ENCODE data around the gene TMEM233. TPM values are rescaled to one million over a fixed set of nuclear protein-coding genes. Genes with fewer than 3 reads are reported as not detected.

The TMEM233 gene
- total RNA-seq, 1 experiment from 2014 or later = 6.5 TPM

- Histone ChIP-seq H3K27ac (no peak overlapping the region), H3K4me1 (no peaks in the 10 kb centered on the region), H3K9me3 (replicated peaks) (no peaks in the 10 kb centered on the region), H3K4me3 (no peak overlapping the region), H3K36me3 (peaks cover 70% of the 10 kb centered on the region), H3K27me3 (no peaks in the 10 kb centered on the region)
- no peak for DNase-seq
Observed at GRCh38 chr12:119676573-119676972, 83.0 kb downstream of the TMEM233 start.

GRCh38 chr12:119678459-119678858, 84.9 kb downstream of the TMEM233 start:
- Histone ChIP-seq H3K27ac (no peak overlapping the region), H3K4me1 (no peaks in the 10 kb centered on the region), H3K4me3 (no peak overlapping the region), H3K9me3 (replicated peaks) (no peaks in the 10 kb centered on the region), H3K27me3 (no peaks in the 10 kb centered on the region), H3K36me3 (peaks cover 61% of the 10 kb centered on the region)
- DNase-seq = no peak

DNA sequence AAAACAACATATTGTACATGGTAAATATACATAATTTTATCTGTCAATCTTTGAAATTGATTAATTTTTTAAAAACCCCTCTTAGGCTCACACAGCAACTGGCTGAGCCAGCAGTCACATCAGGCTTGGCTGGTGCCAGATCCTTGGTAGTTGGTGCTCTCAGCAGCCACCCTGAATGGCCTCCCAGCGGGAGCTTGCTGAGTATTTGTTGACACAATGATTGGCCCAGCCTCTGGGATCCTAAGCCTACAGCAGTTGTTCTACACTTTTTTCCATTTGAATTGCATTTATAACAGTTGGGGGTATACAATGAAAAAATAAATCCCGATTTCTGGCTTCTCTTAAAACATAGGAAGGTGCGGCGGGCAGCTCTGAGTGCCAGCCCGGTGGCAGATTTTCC, 85.5 kb downstream of the TMEM233 start:
- Histone ChIP-seq H3K9me3 (replicated peaks) (no peaks in the 10 kb centered on the region), H3K4me3 (no peak overlapping the region), H3K27ac (no peak overlapping the region), H3K4me1 (no peaks in the 10 kb centered on the region), H3K36me3 (peaks cover 55% of the 10 kb centered on the region), H3K27me3 (no peaks in the 10 kb centered on the region)
- DNase-seq = no peak

DNA sequence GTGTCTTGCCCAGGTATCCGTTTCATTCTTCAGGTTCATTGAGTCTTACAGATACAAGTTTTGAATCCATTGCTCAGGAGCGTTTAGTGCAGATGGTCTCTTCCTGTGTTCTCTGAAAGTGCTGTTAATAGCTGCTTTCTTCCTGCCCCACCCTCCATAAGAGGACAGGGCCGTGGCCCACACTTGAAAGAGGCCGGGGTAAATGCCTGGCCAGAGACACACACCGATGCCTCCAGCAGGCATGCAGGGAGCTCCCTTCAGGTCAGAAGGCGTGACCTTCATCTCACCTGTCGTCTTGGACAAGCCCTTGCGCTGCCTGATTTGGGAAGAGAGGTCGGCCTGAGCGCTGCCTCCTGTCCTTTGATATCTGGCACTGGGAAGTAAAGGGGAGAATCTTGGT, 85.9 kb downstream of the TMEM233 start:
- Histone ChIP-seq H3K36me3 (peaks cover 52% of the 10 kb centered on the region), H3K27ac (no peak overlapping the region), H3K27me3 (no peaks in the 10 kb centered on the region), H3K4me1 (no peaks in the 10 kb centered on the region), H3K4me3 (no peak overlapping the region), H3K9me3 (replicated peaks) (no peaks in the 10 kb centered on the region)
- DNase-seq = no peak

- Histone ChIP-seq H3K36me3 (peaks cover 39% of the 10 kb centered on the region), H3K4me1 (no peaks in the 10 kb centered on the region), H3K4me3 (no peak overlapping the region), H3K27me3 (no peaks in the 10 kb centered on the region), H3K27ac (no peak overlapping the region), H3K9me3 (replicated peaks) (no peaks in the 10 kb centered on the region)
- DNase-seq = no peak
Observed at GRCh38 chr12:119681111-119681510, 87.5 kb downstream of the TMEM233 start.

DNA sequence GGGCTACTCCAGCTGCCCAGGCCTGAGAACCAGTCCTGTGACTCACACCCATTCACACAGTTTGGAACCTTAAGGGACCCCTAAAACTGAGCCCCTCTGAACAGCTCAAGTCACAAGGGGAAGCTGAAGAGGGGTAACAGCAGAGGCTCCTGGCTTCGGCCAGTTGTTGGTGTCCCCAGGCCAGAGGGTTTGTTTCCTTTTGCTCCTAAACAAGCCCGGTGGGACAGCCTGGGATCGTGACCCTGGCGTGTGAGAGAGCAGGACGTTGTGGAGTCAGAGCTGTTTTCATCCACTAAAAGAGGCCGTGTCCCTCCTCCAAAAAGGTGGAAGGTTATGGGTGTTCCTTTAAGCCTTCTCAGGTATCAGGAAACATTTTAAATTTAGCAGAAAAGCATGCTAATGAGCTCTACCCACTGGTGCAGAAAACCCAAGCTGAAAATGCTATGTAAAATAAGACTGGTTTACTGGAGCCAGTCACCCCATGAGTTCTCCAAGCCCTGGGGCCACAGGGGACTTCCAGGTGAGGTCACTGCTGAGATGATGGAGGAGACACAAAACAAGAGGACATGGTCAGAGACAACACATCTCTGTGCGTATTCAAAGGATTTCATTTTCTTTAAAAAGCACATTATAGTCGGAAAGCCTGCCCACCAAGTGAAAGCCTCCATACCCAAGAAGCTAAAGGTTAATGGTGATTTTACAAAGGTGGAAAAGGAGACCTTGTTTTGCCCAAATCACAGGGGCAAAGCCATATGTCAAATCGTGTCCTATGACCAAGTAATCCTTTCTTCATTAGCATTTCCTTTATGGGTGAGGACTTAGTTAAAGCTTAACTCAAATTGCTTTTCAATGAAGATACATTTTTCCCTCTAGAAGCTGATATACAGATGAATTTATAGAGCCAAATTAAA, 88.4 kb downstream of the TMEM233 start:
- H3K9me3 ChIP-seq (replicated peaks) = no peaks in the 10 kb centered on the region
- no peak for DNase-seq
- no peaks in the 10 kb centered on the region for H3K4me1 ChIP-seq
- no peak overlapping the region for H3K27ac ChIP-seq
- no peaks in the 10 kb centered on the region for H3K27me3 ChIP-seq
- peaks cover 32% of the 10 kb centered on the region for H3K36me3 ChIP-seq
- H3K4me3 ChIP-seq = no peak overlapping the region

GRCh38 chr12:119682639-119683252, 89.2 kb downstream of the TMEM233 start:
- Histone ChIP-seq H3K27me3 (no peaks in the 10 kb centered on the region), H3K4me1 (no peaks in the 10 kb centered on the region), H3K4me3 (no peak overlapping the region), H3K9me3 (replicated peaks) (no peaks in the 10 kb centered on the region), H3K36me3 (peaks cover 31% of the 10 kb centered on the region), H3K27ac (no peak overlapping the region)
- DNase-seq = no peak

DNA sequence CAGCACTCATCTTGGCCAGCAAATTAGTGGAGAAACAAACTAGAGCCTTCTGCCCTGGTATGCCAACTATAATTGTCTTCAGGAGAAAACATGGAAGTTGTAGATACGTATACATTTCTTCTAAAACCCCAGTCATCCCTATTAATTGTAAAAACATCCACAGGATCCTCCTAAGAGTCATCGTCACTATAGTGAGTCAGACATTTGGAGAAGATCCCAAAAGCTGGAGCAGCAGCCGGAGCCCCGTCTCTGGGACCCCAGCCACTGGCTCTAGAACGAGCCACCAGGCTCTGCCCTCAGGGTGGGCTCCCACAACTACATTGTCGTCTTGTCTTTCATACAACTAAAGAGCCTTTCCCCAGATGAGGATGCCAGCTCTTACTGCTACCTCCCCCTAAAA, 89.8 kb downstream of the TMEM233 start:
- Histone ChIP-seq H3K4me1 (no peaks in the 10 kb centered on the region), H3K4me3 (no peak overlapping the region), H3K27ac (no peak overlapping the region), H3K36me3 (peaks cover 25% of the 10 kb centered on the region), H3K27me3 (no peaks in the 10 kb centered on the region), H3K9me3 (replicated peaks) (no peaks in the 10 kb centered on the region)
- no peak for DNase-seq

- no peak overlapping the region for H3K4me3 ChIP-seq
- DNase-seq = no peak
- no peak overlapping the region for H3K27ac ChIP-seq
- H3K36me3 ChIP-seq = peaks cover 23% of the 10 kb centered on the region
- H3K4me1 ChIP-seq = no peaks in the 10 kb centered on the region
- H3K9me3 ChIP-seq (replicated peaks) = no peaks in the 10 kb centered on the region
- no peaks in the 10 kb centered on the region for H3K27me3 ChIP-seq
Observed at GRCh38 chr12:119683816-119684215, 90.2 kb downstream of the TMEM233 start.

- no peaks in the 10 kb centered on the region for H3K4me1 ChIP-seq
- H3K36me3 ChIP-seq = peaks cover 23% of the 10 kb centered on the region
- H3K4me3 ChIP-seq = no peak overlapping the region
- no peaks in the 10 kb centered on the region for H3K9me3 ChIP-seq (replicated peaks)
- no peak for DNase-seq
- H3K27me3 ChIP-seq = no peaks in the 10 kb centered on the region
- no peak overlapping the region for H3K27ac ChIP-seq
Observed at GRCh38 chr12:119684711-119685369, 91.3 kb downstream of the TMEM233 start.

DNA sequence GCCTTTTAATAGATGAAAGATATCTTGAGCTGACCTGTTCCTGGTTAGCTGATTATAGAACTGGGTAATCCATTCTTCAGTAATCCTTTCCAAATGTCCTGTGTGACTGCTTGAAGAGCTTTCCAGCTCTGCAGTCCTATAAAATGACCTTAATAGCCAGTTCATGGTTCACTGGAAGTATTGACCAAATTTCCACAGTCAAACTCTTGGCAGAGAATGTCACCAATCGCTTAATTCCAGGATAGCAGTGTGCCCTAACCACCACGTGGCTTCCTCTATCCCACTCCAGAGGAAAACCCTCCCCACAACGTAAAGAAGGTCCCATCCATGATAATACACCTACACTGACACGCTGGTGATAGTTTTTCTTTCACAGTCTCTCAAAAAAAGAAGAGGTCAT, 91.8 kb downstream of the TMEM233 start:
- Histone ChIP-seq H3K36me3 (peaks cover 23% of the 10 kb centered on the region), H3K27ac (no peak overlapping the region), H3K4me3 (no peak overlapping the region), H3K9me3 (replicated peaks) (no peaks in the 10 kb centered on the region), H3K4me1 (no peaks in the 10 kb centered on the region), H3K27me3 (no peaks in the 10 kb centered on the region)
- DNase-seq = no peak

DNA sequence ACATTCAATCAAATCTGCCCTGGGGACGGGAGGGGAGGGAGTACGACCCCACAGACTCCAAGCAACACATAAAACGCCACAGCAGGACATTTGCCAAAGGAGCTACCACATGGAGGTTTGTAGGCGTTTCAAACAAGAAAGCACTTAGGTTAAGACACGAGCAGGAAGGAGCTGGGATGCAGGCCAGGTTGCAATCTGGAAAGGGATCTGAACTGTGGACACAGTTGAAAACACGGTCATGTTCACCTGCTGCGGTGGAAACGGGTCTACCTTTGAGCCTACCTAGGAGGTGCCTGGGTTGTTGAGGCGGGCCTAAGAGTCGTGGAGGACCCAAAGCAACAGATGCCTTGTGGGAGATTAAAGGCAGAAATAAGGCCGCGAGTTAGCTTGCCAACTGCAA, 92.8 kb downstream of the TMEM233 start:
- no peak for DNase-seq
- H3K27ac ChIP-seq = no peak overlapping the region
- peaks cover 18% of the 10 kb centered on the region for H3K36me3 ChIP-seq
- no peak overlapping the region for H3K4me3 ChIP-seq
- H3K9me3 ChIP-seq (replicated peaks) = no peaks in the 10 kb centered on the region
- H3K27me3 ChIP-seq = no peaks in the 10 kb centered on the region
- H3K4me1 ChIP-seq = no peaks in the 10 kb centered on the region

DNA sequence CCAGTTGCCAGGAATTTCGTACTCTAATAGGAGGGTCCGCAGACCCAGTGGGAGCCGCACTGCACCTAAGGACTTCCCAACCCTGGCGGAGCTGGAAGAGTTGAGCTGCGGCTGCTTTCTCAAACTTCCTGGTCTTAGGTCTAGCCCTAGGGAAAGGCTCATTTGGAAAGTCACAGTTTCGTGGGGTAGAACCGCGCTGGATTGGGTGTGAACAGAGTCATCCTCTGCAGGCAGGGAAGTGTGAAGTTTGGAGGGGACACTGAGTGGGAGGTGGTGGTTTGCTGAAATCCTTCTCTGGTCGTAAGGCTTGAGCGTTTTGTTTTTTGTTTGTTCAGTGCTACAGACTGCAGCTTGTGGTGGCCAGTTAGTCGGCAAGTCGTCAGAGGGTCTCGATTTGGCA, 93.2 kb downstream of the TMEM233 start:
- no peaks in the 10 kb centered on the region for H3K27me3 ChIP-seq
- DNase-seq = no peak
- H3K4me1 ChIP-seq = no peaks in the 10 kb centered on the region
- peaks cover 18% of the 10 kb centered on the region; the same call in 1 of the 2 replicates for H3K36me3 ChIP-seq
- no peaks in the 10 kb centered on the region for H3K9me3 ChIP-seq (replicated peaks)
- no peak overlapping the region for H3K4me3 ChIP-seq
- H3K27ac ChIP-seq = no peak overlapping the region

DNA sequence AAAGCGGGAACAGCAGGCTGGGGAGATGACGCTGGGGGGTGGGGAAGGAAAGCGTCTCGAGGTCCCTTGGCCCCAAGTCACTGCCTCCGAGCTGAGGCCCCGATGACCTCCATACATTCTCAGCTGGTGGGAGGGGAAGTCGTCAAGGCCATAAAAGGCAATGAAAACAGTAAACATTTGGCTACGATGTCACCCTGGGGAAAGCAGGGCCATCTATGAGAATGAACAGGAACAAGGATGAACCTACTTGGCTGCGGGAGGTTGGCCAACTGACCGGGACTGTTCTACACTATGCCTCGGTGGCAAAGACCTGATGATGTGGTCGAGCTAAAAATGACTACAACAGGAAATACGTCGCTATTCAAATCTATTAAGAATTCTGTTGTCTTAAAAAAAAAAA, 93.8 kb downstream of the TMEM233 start:
- Histone ChIP-seq H3K27me3 (no peaks in the 10 kb centered on the region), H3K27ac (no peak overlapping the region)
- no peak for DNase-seq

GRCh38 chr12:119687879-119688278, 94.3 kb downstream of the TMEM233 start:
- DNase-seq = no peak
- no peak overlapping the region for H3K4me3 ChIP-seq
- no peak overlapping the region for H3K27ac ChIP-seq
- no peaks in the 10 kb centered on the region for H3K27me3 ChIP-seq
- H3K4me1 ChIP-seq = peaks cover 7% of the 10 kb centered on the region
- H3K36me3 ChIP-seq = peaks cover 14% of the 10 kb centered on the region; the same call in 1 of the 2 replicates
- no peaks in the 10 kb centered on the region for H3K9me3 ChIP-seq (replicated peaks)

More for the DNA sequence above, 93.8 kb downstream of the TMEM233 start:
- H3K9me3 ChIP-seq (replicated peaks) = no peaks in the 10 kb centered on the region
- H3K4me3 ChIP-seq = no peak overlapping the region
- peaks cover 4% of the 10 kb centered on the region for H3K4me1 ChIP-seq
- peaks cover 14% of the 10 kb centered on the region; the same call in 1 of the 2 replicates for H3K36me3 ChIP-seq

Data from SJCRH30 (cell line).